B cell (primary cell): ENCODE data around the gene HLA-DQB1. TPM values are rescaled to one million over a fixed set of nuclear protein-coding genes. Genes with fewer than 3 reads are reported as not detected.

Experiments used
- ATAC-seq: fragments of 200-7000 bp; cut with Tn5 transposase; one replicate; pipeline ENCODE4 v1.10.0; 2021; ENCODE audit warnings: low read depth, mild to moderate bottlenecking, moderate number of reproducible peaks, moderate library complexity
- CTCF ChIA-PET: fragments of 350-600 bp; sonication (Branson Sonifier 250); formaldehyde crosslinking; loops from one replicate; lab custom pipeline; 2021; ENCODE audit warnings: antibody characterized with exemption, inconsistent platforms; lab: Charles Lee
- POLR2A ChIA-PET: fragments of 350-600 bp; sonication (Branson Sonifier 250); formaldehyde crosslinking; loops from one replicate; lab custom pipeline; 2021; ENCODE audit warnings: antibody characterized with exemption; lab: Charles Lee
- DNase-seq: peaks from one replicate; pipeline ENCODE4 v3.0.0; 2013
- H2AFZ ChIP-seq: 2 replicates; pipeline ENCODE4 v1.6.1; 2012; ENCODE audit warnings: mild to moderate bottlenecking, low read depth, low read length; ENCODE audit not compliant: insufficient read depth, poor library complexity, severe bottlenecking
- H3K27ac ChIP-seq, 2 donors: 1 replicate in 1 of 2; 2 replicates in 1 of 2; pipeline ENCODE4 v1.5.1; 2012 to 2013; ENCODE audit warnings: low read length in 2 of 2, mild to moderate bottlenecking in 2 of 2, moderate library complexity in 1 of 2
- H3K27me3 ChIP-seq, 4 experiments: fragments of 200-600 bp in 1 of 4; sonication (generic) in 1 of 4; replicated peaks in 1 of 4; 1 replicate in 2 of 4; 2 replicates in 2 of 4; pipeline versions ENCODE4 v1.6.1 to v1.7.0; 2013 to 2016; ENCODE audit warnings: low read length in 3 of 4, mild to moderate bottlenecking in 2 of 4, mixed read lengths in 1 of 4, moderate library complexity in 1 of 4; ENCODE audit not compliant: insufficient read depth in 4 of 4, control insufficient read depth in 3 of 4; ENCODE audit errors: control extremely low read depth in 1 of 4
- H3K36me3 ChIP-seq, 2 experiments: replicated peaks in 1 of 2; 1 replicate in 1 of 2; 2 replicates in 1 of 2; pipeline versions ENCODE4 v1.6.1 to v1.7.1; 2013; ENCODE audit warnings: low read length in 1 of 2; ENCODE audit not compliant: insufficient read depth in 2 of 2, control insufficient read depth in 1 of 2; ENCODE audit errors: control extremely low read depth in 1 of 2, extremely low read depth in 1 of 2
- H3K4me1 ChIP-seq, 2 donors: fragments of 200-600 bp in 1 of 2; sonication (generic) in 1 of 2; 1 replicate in 1 of 2; 2 replicates in 1 of 2; pipeline versions ENCODE4 v1.5.1 to v1.6.1; 2013 to 2017; ENCODE audit warnings: low read length in 2 of 2; ENCODE audit not compliant: control insufficient read depth in 2 of 2, insufficient read depth in 2 of 2
- H3K4me2 ChIP-seq: replicated peaks from 2 replicates; pipeline ENCODE3; 2012; ENCODE audit warnings: mild to moderate bottlenecking, low read depth, low read length; ENCODE audit not compliant: poor library complexity, severe bottlenecking
- H3K4me3 ChIP-seq, 5 experiments: fragments of 200-600 bp in 1 of 5; sonication (generic) in 1 of 5; 1 replicate in 3 of 5; 2 replicates in 2 of 5; pipeline versions ENCODE4 v1.5.1 to v1.7.0; 2011 to 2016; ENCODE audit warnings: low read length in 4 of 5, mild to moderate bottlenecking in 4 of 5, low read depth in 2 of 5, control low read depth in 1 of 5, moderate library complexity in 1 of 5; ENCODE audit not compliant: insufficient read depth in 1 of 5; ENCODE audit errors: control extremely low read depth in 1 of 5, extremely low read depth in 1 of 5
- H3K79me2 ChIP-seq: fragments of 200-600 bp; sonication (generic); one replicate; pipeline ENCODE4 v1.6.0; 2016; ENCODE audit warnings: low read length; ENCODE audit not compliant: control insufficient read depth, insufficient read depth
- H3K9ac ChIP-seq: fragments of 200-600 bp; sonication (generic); 2 replicates; pipeline ENCODE4 v1.6.1; 2017; ENCODE audit warnings: mild to moderate bottlenecking, low read length, moderate library complexity
- H3K9me3 ChIP-seq, 3 donors: one replicate each; pipeline versions ENCODE4 v1.6.1 to v1.7.1; 2013; ENCODE audit warnings: low read length in 2 of 3; ENCODE audit not compliant: control insufficient read depth in 2 of 3, insufficient read depth in 1 of 3; ENCODE audit errors: control extremely low read depth in 1 of 3
- H4K20me1 ChIP-seq: 2 replicates; pipeline ENCODE4 v1.6.0; 2012; ENCODE audit warnings: mild to moderate bottlenecking, low read length; ENCODE audit not compliant: insufficient read depth, control insufficient read depth, poor library complexity, severe bottlenecking
- H3K27ac Mint-ChIP-seq: one replicate; pipeline ENCODE4 v1.8.0; 2021; ENCODE audit warnings: mixed read lengths
- H3K27me3 Mint-ChIP-seq: one replicate; pipeline ENCODE4 v1.8.0; 2021; ENCODE audit warnings: mixed read lengths
- H3K4me1 Mint-ChIP-seq: one replicate; pipeline ENCODE4 v1.8.0; 2021; ENCODE audit warnings: mixed read lengths
- H3K4me3 Mint-ChIP-seq: one replicate; pipeline ENCODE4 v1.8.0; 2021; ENCODE audit warnings: mixed read lengths
- H3K9me3 Mint-ChIP-seq: one replicate; pipeline ENCODE4 v1.8.0; 2022; ENCODE audit warnings: mixed read lengths; ENCODE audit not compliant: insufficient read depth
- EZH2 ChIP-seq: IDR thresholded peaks from 2 replicates; pipeline ENCODE4 v1.6.1; 2012; ENCODE audit warnings: borderline replicate concordance, low read depth, mild to moderate bottlenecking, moderate library complexity, low read length; ENCODE audit not compliant: insufficient read depth, poor library complexity, severe bottlenecking
- WGBS: methylation state at CpG from one replicate; pipeline ENCODE4 v1.1.5; 2013; ENCODE audit warnings: missing lambda C conversion rate; ENCODE audit not compliant: insufficient coverage; 5-methylcytosine and 5-hydroxymethylcytosine counted together
- intact Hi-C: fragments of 100-400 bp; cut with micrococcal nuclease; formaldehyde crosslinking; loops from one replicate; pipeline ENCODE4 v1.10.0; 2022
- polyA plus RNA-seq: library from polyadenylated mRNA; depleted of rRNA; stranded (reverse); fragments of >200 nt; gene quantifications from 2 replicates; pipeline ENCODE4 v1.2.3, GENCODE V29; 2012
- total RNA-seq, 2 donors: library from RNA; stranded (reverse); fragments of 120-200 nt in 1 of 2; gene quantifications; 1 replicate in 1 of 2; 2 replicates in 1 of 2; pipeline versions ENCODE4 v1.2.3 to v1.2.4, GENCODE V29; 2013 to 2022
- TF ChIP-seq, protein P1 (sequence below): fragments of 200-600 bp; IDR thresholded peaks from one replicate; pipeline ENCODE4 v1.8.0; 2022; ENCODE audit warnings: antibody characterized with exemption, mild to moderate bottlenecking

Gene HLA-DQB1
- total and polyA plus RNA-seq, 2 donors (not counting 1 experiment from before 2014, with no cell fraction given): 267 to 986 TPM

DNA sequence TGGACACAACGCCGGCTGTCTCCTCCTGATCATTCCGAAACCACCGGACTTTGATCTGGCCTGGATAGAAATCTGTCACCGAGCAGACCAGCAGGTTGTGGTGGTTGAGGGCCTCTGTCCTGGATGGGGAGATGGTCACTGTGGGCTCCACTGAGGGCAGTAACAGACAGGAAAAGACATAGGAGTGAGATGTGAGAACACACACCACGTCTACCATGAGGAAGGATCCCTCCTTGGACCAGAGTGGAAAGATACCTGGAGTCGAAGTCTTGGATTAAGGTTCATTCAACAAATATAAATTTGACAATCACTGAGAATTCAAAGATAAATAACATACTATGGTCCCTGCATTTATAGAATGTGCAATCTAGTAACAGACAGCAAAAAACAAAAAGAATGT, 4.4 kb downstream of the HLA-DQB1 start:
- Histone ChIP-seq H3K4me1 (peaks cover 31 to 45% of the 10 kb centered on the region in 2 donors), H3K27me3 (no peaks in the 10 kb centered on the region), H3K9ac (no peak overlapping the region), H3K9me3 (no peaks in the 10 kb centered on the region), H3K4me2 (peak overlapping the region; percentile 61), H3K27ac (peak overlapping the region in 1 of 2 donors; percentile 9), H3K36me3 (peaks cover 0 to 33% of the 10 kb centered on the region in 2 experiments), H2AFZ (no peak overlapping the region), H4K20me1 (peaks cover 16% of the 10 kb centered on the region), H3K4me3 (peak overlapping the region in 1 of 5 experiments; percentile 7), H3K79me2 (peaks cover 39% of the 10 kb centered on the region)
- Mint-ChIP-seq H3K27ac (peak overlapping the region; percentile 100), H3K4me1 (peaks cover 65% of the 10 kb centered on the region), H3K27me3 (no peaks in the 10 kb centered on the region), H3K4me3 (peak overlapping the region; percentile 59), H3K9me3 (no peaks in the 10 kb centered on the region)
- WGBS: no CpG with 5 or more reads among the region's 7 CpGs
- ATAC-seq: no peak
- intact Hi-C loops: loop anchor here (10.0 kb wide), 2 partner anchors 57 to 227 kb away; partner anchors contain the start of gene HLA-DRA
- POLR2A ChIA-PET: interaction anchor here (1.1 to 2.6 kb wide), 3 partner anchors 40 to 223 kb away, joined by 3 to 12 read pairs (median 6); partner anchors contain the start of gene HLA-DRA
- no peak for DNase-seq
- CTCF ChIA-PET: interaction anchor here (1.1 to 1.2 kb wide), 2 partner anchors 38 to 135 kb away, joined by 3 read pairs; no protein-coding TSS in a partner anchor
- TF ChIP-seq, protein P1, sequence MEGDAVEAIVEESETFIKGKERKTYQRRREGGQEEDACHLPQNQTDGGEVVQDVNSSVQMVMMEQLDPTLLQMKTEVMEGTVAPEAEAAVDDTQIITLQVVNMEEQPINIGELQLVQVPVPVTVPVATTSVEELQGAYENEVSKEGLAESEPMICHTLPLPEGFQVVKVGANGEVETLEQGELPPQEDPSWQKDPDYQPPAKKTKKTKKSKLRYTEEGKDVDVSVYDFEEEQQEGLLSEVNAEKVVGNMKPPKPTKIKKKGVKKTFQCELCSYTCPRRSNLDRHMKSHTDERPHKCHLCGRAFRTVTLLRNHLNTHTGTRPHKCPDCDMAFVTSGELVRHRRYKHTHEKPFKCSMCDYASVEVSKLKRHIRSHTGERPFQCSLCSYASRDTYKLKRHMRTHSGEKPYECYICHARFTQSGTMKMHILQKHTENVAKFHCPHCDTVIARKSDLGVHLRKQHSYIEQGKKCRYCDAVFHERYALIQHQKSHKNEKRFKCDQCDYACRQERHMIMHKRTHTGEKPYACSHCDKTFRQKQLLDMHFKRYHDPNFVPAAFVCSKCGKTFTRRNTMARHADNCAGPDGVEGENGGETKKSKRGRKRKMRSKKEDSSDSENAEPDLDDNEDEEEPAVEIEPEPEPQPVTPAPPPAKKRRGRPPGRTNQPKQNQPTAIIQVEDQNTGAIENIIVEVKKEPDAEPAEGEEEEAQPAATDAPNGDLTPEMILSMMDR: no peak

DNA sequence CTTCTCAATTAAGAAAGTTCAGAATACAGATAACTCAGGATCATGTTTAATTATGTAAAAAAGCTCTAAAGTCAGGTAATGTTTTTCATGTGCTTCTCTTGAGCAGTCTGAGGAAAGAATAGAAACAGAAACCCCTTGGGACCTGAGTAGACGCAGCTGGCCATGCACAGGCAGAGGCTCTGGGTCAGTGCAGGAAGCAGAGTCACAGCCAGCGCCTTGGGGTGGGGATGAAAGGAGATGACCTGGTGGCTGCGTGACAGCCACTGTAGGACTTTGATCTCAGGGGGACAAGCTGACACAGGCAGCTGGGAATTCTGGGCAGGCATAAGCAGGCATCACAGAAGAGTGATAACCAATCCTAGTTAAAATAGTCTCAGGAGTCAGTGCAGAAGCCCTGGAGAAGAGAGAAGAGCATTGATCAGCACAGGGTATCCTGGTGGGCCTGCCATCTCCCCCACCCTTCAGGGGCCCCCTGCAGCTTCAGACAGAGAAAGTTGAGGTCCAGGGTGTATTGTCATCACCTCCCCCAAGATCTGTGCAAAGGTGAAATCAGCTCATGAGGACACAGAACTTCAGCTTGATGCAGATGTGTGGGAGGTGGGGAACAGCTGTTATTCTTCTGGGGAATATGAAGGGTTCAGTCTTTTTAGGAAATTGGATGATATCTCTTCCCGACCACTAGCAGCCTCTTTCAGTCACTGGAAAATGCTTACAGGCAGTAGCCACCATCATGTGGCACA, 6.4 kb downstream of the HLA-DQB1 start:
- peaks cover 16% of the 10 kb centered on the region for H4K20me1 ChIP-seq
- WGBS: 0% methylated on average over 3 of the region's 4 CpGs
- CTCF ChIA-PET: interaction anchor here (0.6 to 1.7 kb wide), 11 partner anchors 31 to 228 kb away, joined by 3 to 9 read pairs (median 4); no protein-coding TSS in a partner anchor
- no peaks in the 10 kb centered on the region for H3K9me3 ChIP-seq
- peaks cover 24% of the 10 kb centered on the region for H3K79me2 ChIP-seq
- Mint-ChIP-seq H3K27ac (peak overlapping the region; percentile 100), H3K27me3 (no peaks in the 10 kb centered on the region), H3K9me3 (no peaks in the 10 kb centered on the region), H3K4me3 (peak overlapping the region; percentile 89), H3K4me1 (peaks cover 66% of the 10 kb centered on the region)
- TF ChIP-seq, protein P1: no peak
- TF ChIP-seq EZH2: no peak
- H3K4me3 ChIP-seq: peak overlapping the region in 2 of 5 experiments; percentile 2 to 20
- DNase-seq: peak; percentile 54
- H3K9ac ChIP-seq: peak overlapping the region; percentile 39
- intact Hi-C loops: loop anchor here (1.0 to 10.0 kb wide), 3 partner anchors 37 to 225 kb away; partner anchors contain the start of gene HLA-DRA
- H3K4me2 ChIP-seq: peak overlapping the region; percentile 61
- no peaks in the 10 kb centered on the region for H3K27me3 ChIP-seq
- POLR2A ChIA-PET: interaction anchor here (0.6 to 2.6 kb wide), 17 partner anchors 8 to 227 kb away, joined by 3 to 18 read pairs (median 4); partner anchors contain the start of gene HLA-DQA1
- peaks cover 0 to 33% of the 10 kb centered on the region in 2 experiments for H3K36me3 ChIP-seq
- peaks cover 34 to 49% of the 10 kb centered on the region in 2 donors for H3K4me1 ChIP-seq
- peak; percentile 78 for ATAC-seq
- peak overlapping the region in 1 of 2 donors; percentile 57 for H3K27ac ChIP-seq
- H2AFZ ChIP-seq: no peak overlapping the region
